Karpas-422 (cell line): Measurements from ENCODE around the gene VEPH1. TPM values are rescaled to one million over a fixed set of nuclear protein-coding genes. Genes with fewer than 3 reads are reported as not detected.

Experiments used
- DNase-seq: peaks from one replicate; pipeline ENCODE4 v3.0.0-alpha.2; 2015
- H2AFZ ChIP-seq: fragments of 200-600 bp; sonication (generic); 2 replicates; pipeline ENCODE4 v1.6.1; 2014; ENCODE audit warnings: antibody characterized with exemption, low read length, mixed read lengths
- H3K27ac ChIP-seq: fragments of 200-600 bp; sonication (generic); 2 replicates; pipeline ENCODE4 v1.5.1; 2014; ENCODE audit warnings: mild to moderate bottlenecking, low read length, moderate library complexity
- H3K27me3 ChIP-seq: fragments of 200-600 bp; sonication (generic); 2 replicates; pipeline ENCODE4 v1.6.1; 2014; ENCODE audit warnings: low read length, mixed read lengths
- H3K36me3 ChIP-seq: fragments of 200-600 bp; sonication (generic); 2 replicates; pipeline ENCODE4 v1.6.1; 2014; ENCODE audit warnings: low read length, mixed read lengths; ENCODE audit not compliant: insufficient read depth
- H3K4me1 ChIP-seq: fragments of 200-600 bp; sonication (generic); 2 replicates; pipeline ENCODE4 v1.6.1; 2014; ENCODE audit warnings: mild to moderate bottlenecking, low read length, mixed read lengths
- H3K4me2 ChIP-seq: fragments of 200-600 bp; sonication (generic); 2 replicates; pipeline ENCODE4 v1.6.1; 2014; ENCODE audit warnings: low read length, low read depth, mild to moderate bottlenecking; ENCODE audit not compliant: poor library complexity, severe bottlenecking
- H3K4me3 ChIP-seq: fragments of 200-600 bp; sonication (generic); 2 replicates; pipeline ENCODE4 v1.5.1; 2014; ENCODE audit warnings: mild to moderate bottlenecking, antibody characterized with exemption, low read length, mixed read lengths
- H3K79me2 ChIP-seq: fragments of 200-600 bp; sonication (generic); 2 replicates; pipeline ENCODE4 v1.6.1; 2014; ENCODE audit warnings: mild to moderate bottlenecking, low read length, mixed read lengths
- H3K9ac ChIP-seq: fragments of 200-600 bp; sonication (generic); 2 replicates; pipeline ENCODE4 v1.6.0; 2014; ENCODE audit warnings: low read length
- H3K9me2 ChIP-seq: fragments of 200-600 bp; sonication (generic), shearing (Covaris generic); replicated peaks from 2 replicates; pipeline ENCODE4 v1.6.0; 2014; ENCODE audit warnings: mild to moderate bottlenecking, low read length, moderate library complexity; ENCODE audit not compliant: insufficient read depth
- H3K9me3 ChIP-seq: fragments of 300-700, 200-600 bp; sonication (generic); 2 replicates; pipeline ENCODE4 v1.6.1; 2014; ENCODE audit warnings: low read length, mixed read lengths
- H4K20me1 ChIP-seq: fragments of 200-600 bp; sonication (generic); 2 replicates; pipeline ENCODE4 v1.6.1; 2014; ENCODE audit warnings: mild to moderate bottlenecking, antibody characterized with exemption, low read length, low read depth; ENCODE audit not compliant: insufficient read depth
- total RNA-seq: library from RNA; depleted of rRNA; stranded (reverse); fragments of >200 nt; shearing (Covaris generic); gene quantifications from 2 replicates; pipeline ENCODE4 v1.2.3, GENCODE V29; 2014; ENCODE audit warnings: low replicate concordance

The VEPH1 gene
- total RNA-seq, 1 experiment from 2014 or later = not detected

GRCh38 chr3:157313186-157313585 lies 190.0 kb downstream of the VEPH1 start:
- Histone ChIP-seq H3K4me1 (no peaks in the 10 kb centered on the region), H3K79me2 (no peaks in the 10 kb centered on the region)

GRCh38 chr3:157312376-157312745 lies 190.9 kb downstream of the VEPH1 start:
- Histone ChIP-seq H3K4me3 (no peak overlapping the region), H3K9ac (no peak overlapping the region), H3K79me2 (no peaks in the 10 kb centered on the region), H3K36me3 (no peaks in the 10 kb centered on the region), H3K9me2 (no peaks in the 10 kb centered on the region), H3K27me3 (peaks cover 4% of the 10 kb centered on the region; the same call in 1 of the 2 replicates), H3K27ac (no peak overlapping the region), H4K20me1 (no peaks in the 10 kb centered on the region), H2AFZ (no peak overlapping the region), H3K9me3 (no peaks in the 10 kb centered on the region), H3K4me2 (no peak overlapping the region), H3K4me1 (no peaks in the 10 kb centered on the region)
- no peak for DNase-seq

More at GRCh38 chr3:157313186-157313585, 190.0 kb downstream of the VEPH1 start:
- Histone ChIP-seq H2AFZ (no peak overlapping the region), H3K9me3 (no peaks in the 10 kb centered on the region), H3K9me2 (no peaks in the 10 kb centered on the region), H3K9ac (no peak overlapping the region), H3K27me3 (peaks cover 4% of the 10 kb centered on the region; the same call in 1 of the 2 replicates), H3K4me3 (no peak overlapping the region), H4K20me1 (no peaks in the 10 kb centered on the region), H3K4me2 (no peak overlapping the region), H3K27ac (no peak overlapping the region), H3K36me3 (no peaks in the 10 kb centered on the region)
- DNase-seq = no peak

GRCh38 chr3:157311633-157312375 lies 191.4 kb downstream of the VEPH1 start:
- Histone ChIP-seq H3K9me3 (no peaks in the 10 kb centered on the region), H3K4me3 (no peak overlapping the region), H3K4me2 (no peak overlapping the region), H3K27me3 (peaks cover 4% of the 10 kb centered on the region; the same call in 1 of the 2 replicates), H3K79me2 (no peaks in the 10 kb centered on the region), H3K4me1 (no peaks in the 10 kb centered on the region), H2AFZ (no peak overlapping the region), H4K20me1 (no peaks in the 10 kb centered on the region), H3K9ac (no peak overlapping the region), H3K36me3 (no peaks in the 10 kb centered on the region), H3K9me2 (no peaks in the 10 kb centered on the region), H3K27ac (no peak overlapping the region)
- DNase-seq = no peak

- H2AFZ ChIP-seq = no peak overlapping the region
- H3K4me1 ChIP-seq = no peaks in the 10 kb centered on the region
- H4K20me1 ChIP-seq = no peaks in the 10 kb centered on the region
- no peak overlapping the region for H3K4me2 ChIP-seq
- no peaks in the 10 kb centered on the region for H3K9me2 ChIP-seq
- no peak for DNase-seq
- H3K79me2 ChIP-seq = no peaks in the 10 kb centered on the region
- H3K36me3 ChIP-seq = no peaks in the 10 kb centered on the region
- H3K4me3 ChIP-seq = no peak overlapping the region
- no peak overlapping the region for H3K9ac ChIP-seq
- no peaks in the 10 kb centered on the region for H3K9me3 ChIP-seq
- no peak overlapping the region for H3K27ac ChIP-seq
- H3K27me3 ChIP-seq = no peaks in the 10 kb centered on the region
Observed at GRCh38 chr3:157310329-157311052, 192.7 kb downstream of the VEPH1 start.

DNA sequence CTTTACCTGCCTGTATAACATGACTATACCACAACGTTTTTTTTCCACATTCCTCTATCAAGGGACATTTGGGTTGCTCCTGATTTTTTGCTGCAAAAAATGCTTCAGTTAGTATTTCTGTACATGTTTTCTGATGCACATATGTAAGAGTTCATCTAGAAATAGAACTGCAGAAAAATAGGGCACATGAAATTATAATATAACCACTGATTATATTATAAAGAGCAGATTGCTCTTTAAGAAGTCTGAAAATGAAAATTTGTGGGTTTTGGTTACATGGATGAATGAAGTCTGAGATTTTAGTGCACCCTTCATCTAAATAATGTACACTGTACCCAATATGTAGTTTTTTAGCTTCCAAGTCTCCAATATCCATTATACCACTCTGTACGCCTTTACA lies 196.7 kb downstream of the VEPH1 start:
- no peaks in the 10 kb centered on the region for H3K36me3 ChIP-seq
- no peaks in the 10 kb centered on the region for H3K9me2 ChIP-seq
- no peaks in the 10 kb centered on the region for H3K27me3 ChIP-seq
- no peaks in the 10 kb centered on the region for H3K4me1 ChIP-seq
- H3K9ac ChIP-seq = no peak overlapping the region
- no peak overlapping the region for H2AFZ ChIP-seq
- H3K27ac ChIP-seq = no peak overlapping the region
- H3K9me3 ChIP-seq = no peaks in the 10 kb centered on the region
- no peaks in the 10 kb centered on the region for H4K20me1 ChIP-seq
- no peaks in the 10 kb centered on the region for H3K79me2 ChIP-seq
- no peak overlapping the region for H3K4me3 ChIP-seq
- no peak overlapping the region for H3K4me2 ChIP-seq
- no peak for DNase-seq

- no peaks in the 10 kb centered on the region for H3K9me3 ChIP-seq
- H3K36me3 ChIP-seq = no peaks in the 10 kb centered on the region
- no peak overlapping the region for H3K27ac ChIP-seq
- DNase-seq = no peak
- no peaks in the 10 kb centered on the region for H4K20me1 ChIP-seq
- H3K79me2 ChIP-seq = no peaks in the 10 kb centered on the region
- H3K4me1 ChIP-seq = no peaks in the 10 kb centered on the region
- H3K4me2 ChIP-seq = no peak overlapping the region
- no peaks in the 10 kb centered on the region for H3K9me2 ChIP-seq
- H3K9ac ChIP-seq = no peak overlapping the region
- no peak overlapping the region for H3K4me3 ChIP-seq
- no peaks in the 10 kb centered on the region for H3K27me3 ChIP-seq
- H2AFZ ChIP-seq = no peak overlapping the region
Observed at GRCh38 chr3:157305392-157305791, 197.8 kb downstream of the VEPH1 start.

DNA sequence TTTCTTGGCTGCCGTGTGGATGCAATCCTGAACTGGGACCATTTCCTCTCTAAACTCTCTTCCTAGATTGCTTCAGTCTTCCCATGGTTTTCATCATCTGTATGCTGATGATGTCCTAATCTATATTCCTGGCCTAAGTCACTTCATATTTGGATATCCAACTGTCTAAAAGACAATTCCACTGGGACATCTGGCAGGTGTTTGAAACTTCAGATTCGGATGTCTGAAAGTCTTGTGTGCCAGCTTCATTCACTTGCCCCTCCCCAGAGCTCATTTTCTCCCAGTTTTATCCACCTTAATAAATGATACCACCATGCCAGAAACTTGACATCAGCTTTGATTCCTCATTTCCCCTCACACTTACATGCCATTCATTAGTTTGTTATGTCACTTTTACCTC lies 201.5 kb downstream of the VEPH1 start:
- Histone ChIP-seq H3K27me3 (no peaks in the 10 kb centered on the region), H3K9me2 (no peaks in the 10 kb centered on the region), H3K36me3 (no peaks in the 10 kb centered on the region), H3K4me3 (no peak overlapping the region), H3K79me2 (no peaks in the 10 kb centered on the region), H3K9ac (no peak overlapping the region), H3K4me2 (no peak overlapping the region), H2AFZ (no peak overlapping the region), H4K20me1 (no peaks in the 10 kb centered on the region), H3K4me1 (no peaks in the 10 kb centered on the region), H3K9me3 (no peaks in the 10 kb centered on the region), H3K27ac (no peak overlapping the region)
- no peak for DNase-seq

GRCh38 chr3:157300981-157301663 lies 202.1 kb downstream of the VEPH1 start:
- Histone ChIP-seq H3K9me2 (no peaks in the 10 kb centered on the region), H3K27ac (no peak overlapping the region), H3K27me3 (no peaks in the 10 kb centered on the region), H3K9me3 (no peaks in the 10 kb centered on the region), H4K20me1 (no peaks in the 10 kb centered on the region), H3K9ac (no peak overlapping the region), H3K79me2 (no peaks in the 10 kb centered on the region), H3K4me1 (no peaks in the 10 kb centered on the region), H3K4me2 (no peak overlapping the region), H3K36me3 (no peaks in the 10 kb centered on the region), H3K4me3 (no peak overlapping the region), H2AFZ (no peak overlapping the region)
- DNase-seq = no peak
